ENCODE data around the gene GPR4.

Gene GPR4

GRCh38 chr19:45554481-45554880 lies 47.5 kb downstream of the GPR4 start:
- H4K20me1 ChIP-seq (ENCODE audit: insufficient read depth, low read length) = no peaks in the 10 kb centered on the region
- no peaks in the 10 kb centered on the region for H3K9me2 ChIP-seq (ENCODE audit: low read depth, low read length)
- TF ChIP-seq EZH2 (IDR thresholded peaks at IDR 0.05; ENCODE audit: borderline replicate concordance, low read length) (no peak), CTCF (IDR thresholded peaks at IDR 0.05; ENCODE audit: low read length) (no peak)

GRCh38 chr19:45553464-45553863 lies 48.5 kb downstream of the GPR4 start:
- Histone ChIP-seq H3K27me3 (ENCODE audit: insufficient read depth, low read length) (no peaks in the 10 kb centered on the region), H3K9ac (ENCODE audit: low read length) (no peak overlapping the region), H3K4me1 (ENCODE audit: insufficient read depth, low read length, severe bottlenecking) (peaks cover under 1% of the 10 kb centered on the region), H2AFZ (ENCODE audit: low read length) (no peak overlapping the region), H3K36me3 (ENCODE audit: insufficient read depth, low read length) (peaks cover 6% of the 10 kb centered on the region; the same call in 1 of the 2 replicates), H3K9me3 (ENCODE audit: low read length) (no peaks in the 10 kb centered on the region), H4K20me1 (ENCODE audit: insufficient read depth, low read length) (no peaks in the 10 kb centered on the region), H3F3A (ENCODE audit: insufficient read depth, low read length) (0 out of 2 replicates have a peak, but pooled peaks cover under 1% of the 10 kb centered on the region), H3K79me2 (ENCODE audit: insufficient read depth, low read length) (no peaks in the 10 kb centered on the region), H3K27ac (ENCODE audit: low read depth, low read length, poor library complexity, severe bottlenecking) (no peak overlapping the region), H3K9me2 (ENCODE audit: low read depth, low read length) (no peaks in the 10 kb centered on the region), H3K4me3 (ENCODE audit: low read depth, low read length, poor library complexity, severe bottlenecking) (no peak overlapping the region), H3K4me2 (ENCODE audit: low read length) (no peak overlapping the region)
- TF ChIP-seq EZH2 (IDR thresholded peaks at IDR 0.05; ENCODE audit: borderline replicate concordance, low read length) (no peak), CTCF (IDR thresholded peaks at IDR 0.05; ENCODE audit: low read length) (no peak)

More at GRCh38 chr19:45554481-45554880, 47.5 kb downstream of the GPR4 start:
- no peak overlapping the region for H2AFZ ChIP-seq (ENCODE audit: low read length)
- peaks cover 5% of the 10 kb centered on the region for H3K4me1 ChIP-seq (ENCODE audit: insufficient read depth, low read length, severe bottlenecking)
- no peaks in the 10 kb centered on the region for H3K27me3 ChIP-seq (ENCODE audit: insufficient read depth, low read length)
- peaks cover 6% of the 10 kb centered on the region; the same call in 1 of the 2 replicates for H3K36me3 ChIP-seq (ENCODE audit: insufficient read depth, low read length)
- H3F3A ChIP-seq (ENCODE audit: insufficient read depth, low read length) = no peaks in the 10 kb centered on the region
- H3K9ac ChIP-seq (ENCODE audit: low read length) = no peak overlapping the region
- H3K9me3 ChIP-seq (ENCODE audit: low read length) = no peaks in the 10 kb centered on the region
- H3K27ac ChIP-seq (ENCODE audit: low read depth, low read length, poor library complexity, severe bottlenecking) = no peak overlapping the region
- no peaks in the 10 kb centered on the region for H3K79me2 ChIP-seq (ENCODE audit: insufficient read depth, low read length)
- H3K4me3 ChIP-seq (ENCODE audit: low read depth, low read length, poor library complexity, severe bottlenecking) = no peak overlapping the region
- no peak overlapping the region for H3K4me2 ChIP-seq (ENCODE audit: low read length)

GRCh38 chr19:45547965-45548609 lies 53.9 kb downstream of the GPR4 start:
- Histone ChIP-seq H3F3A (ENCODE audit: insufficient read depth, low read length) (0 out of 2 replicates have a peak, but pooled peaks cover 5% of the 10 kb centered on the region), H2AFZ (ENCODE audit: low read length) (no peak overlapping the region), H3K27ac (ENCODE audit: low read depth, low read length, poor library complexity, severe bottlenecking) (peak overlapping the region; percentile 90)

More at GRCh38 chr19:45547965-45548609, 53.9 kb downstream of the GPR4 start:
- Histone ChIP-seq H3K36me3 (ENCODE audit: insufficient read depth, low read length) (peaks cover 4% of the 10 kb centered on the region; the same call in 1 of the 2 replicates), H3K79me2 (ENCODE audit: insufficient read depth, low read length) (no peaks in the 10 kb centered on the region), H3K4me1 (ENCODE audit: insufficient read depth, low read length, severe bottlenecking) (peaks cover 40% of the 10 kb centered on the region), H3K9ac (ENCODE audit: low read length) (no peak overlapping the region), H3K9me2 (ENCODE audit: low read depth, low read length) (no peaks in the 10 kb centered on the region), H4K20me1 (ENCODE audit: insufficient read depth, low read length) (no peaks in the 10 kb centered on the region), H3K4me3 (ENCODE audit: low read depth, low read length, poor library complexity, severe bottlenecking) (no peak overlapping the region), H3K4me2 (ENCODE audit: low read length) (no peak overlapping the region), H3K9me3 (ENCODE audit: low read length) (no peaks in the 10 kb centered on the region), H3K27me3 (ENCODE audit: insufficient read depth, low read length) (no peaks in the 10 kb centered on the region)
- TF ChIP-seq EZH2 (IDR thresholded peaks at IDR 0.05; ENCODE audit: borderline replicate concordance, low read length) = no peak
- TF ChIP-seq CTCF (IDR thresholded peaks at IDR 0.05; ENCODE audit: low read length) = no peak

Data from OCI-LY1 (cell line).